Urinary bladder (tissue), 4 donors: ENCODE data around the gene EAPP. TPM values are rescaled to one million over a fixed set of nuclear protein-coding genes. Genes with fewer than 3 reads are reported as not detected.
"Not testable (repeated sequence)": the region's sequence is repeated elsewhere in the genome, so short reads cannot be mapped to it uniquely, and the experiment has no call there.

Source experiments
- DNase-seq: peaks from one replicate; pipeline ENCODE4 v3.0.0-alpha.2; 2015; ENCODE audit errors: extremely low spot score
- H3K27ac ChIP-seq: one replicate; pipeline ENCODE4 v1.5.1; 2013; ENCODE audit warnings: low read depth, mild to moderate bottlenecking, moderate library complexity
- H3K36me3 ChIP-seq: one replicate; pipeline ENCODE4 v1.6.1; 2013; ENCODE audit warnings: mild to moderate bottlenecking, moderate library complexity; ENCODE audit not compliant: insufficient read depth
- H3K4me1 ChIP-seq: one replicate; pipeline ENCODE4 v1.6.1; 2013; ENCODE audit warnings: mild to moderate bottlenecking, moderate library complexity; ENCODE audit not compliant: insufficient read depth
- H3K4me3 ChIP-seq: one replicate; pipeline ENCODE4 v1.5.1; 2013; ENCODE audit warnings: low read depth, low read length
- WGBS: extraction: QIAGEN DNeasy Blood & Tissue Kit; methylation state at CpG from one replicate; pipeline ENCODE4 v1.1.7; 2013; 5-methylcytosine and 5-hydroxymethylcytosine counted together
- polyA plus RNA-seq: library from polyadenylated mRNA; stranded (reverse); fragments of 200-250 nt; gene quantifications from one replicate; pipeline ENCODE4 v1.2.3, GENCODE V29; 2013
- total RNA-seq: library from RNA; depleted of rRNA; stranded (reverse); fragments of >200 nt; gene quantifications from one replicate; pipeline ENCODE4 v1.2.3, GENCODE V29; 2014
- donor health status: healthy with polysubstance abuse.
- donor health status: healthy.

The EAPP gene
- total and polyA plus RNA-seq, 2 donors: 44.9 to 61.5 TPM

- H3K36me3 ChIP-seq: peaks cover 15% of the 10 kb centered on the region
- DNase-seq, H3K4me1 ChIP-seq, H3K4me3 ChIP-seq, H3K27ac ChIP-seq: not testable (repeated sequence)
- WGBS: 95% methylated on average over 7 of the region's 7 CpGs
Measured at GRCh38 chr14:34520304-34520970, 19.1 kb downstream of the EAPP start.

DNA sequence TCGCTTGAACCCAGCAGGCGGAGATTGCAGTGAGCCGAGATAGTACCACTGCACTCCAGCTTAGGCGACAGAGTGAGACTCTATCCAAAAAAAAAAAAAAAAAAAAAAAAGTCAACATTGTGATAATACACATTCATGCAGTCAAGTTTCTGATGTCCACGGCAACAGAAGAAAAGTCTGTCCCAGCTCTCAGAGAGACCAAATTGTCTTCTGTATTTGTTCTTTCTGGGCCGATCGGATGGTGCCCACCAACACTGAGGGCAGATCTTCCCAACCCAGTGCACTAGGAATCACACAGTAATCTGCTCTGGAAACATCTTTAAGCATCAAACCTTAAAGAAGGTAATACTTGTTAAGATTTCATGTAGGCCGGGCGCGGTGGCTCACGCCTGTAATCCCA is 31.6 kb downstream of the EAPP start:
- no peaks in the 10 kb centered on the region for H3K4me1 ChIP-seq
- H3K27ac ChIP-seq: no peak overlapping the region
- WGBS: 96% methylated on average over 11 of the region's 11 CpGs
- H3K36me3 ChIP-seq: peaks cover 2% of the 10 kb centered on the region
- H3K4me3 ChIP-seq: no peak overlapping the region
- DNase-seq: no peak

DNA sequence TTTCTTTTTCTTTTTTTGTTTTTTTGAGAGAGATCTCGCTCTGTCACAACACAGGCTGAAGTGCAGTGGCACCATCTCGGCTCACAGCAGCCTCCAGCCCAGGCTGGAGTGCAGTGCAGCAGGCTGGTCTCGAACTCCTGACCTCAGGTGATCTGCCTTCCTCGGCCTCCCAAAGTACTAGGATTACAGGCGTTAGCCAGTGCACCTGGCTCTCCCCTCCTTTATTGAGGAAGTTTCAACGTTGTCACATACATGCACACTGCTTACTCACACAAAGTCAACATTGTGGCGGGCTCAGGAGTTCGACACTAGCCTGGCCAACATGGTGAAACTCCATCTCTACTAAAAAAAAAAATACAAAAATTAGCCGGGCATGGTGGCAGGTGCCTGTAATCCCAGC is 32.0 kb downstream of the EAPP start:
- Histone ChIP-seq H3K4me1 (no peaks in the 10 kb centered on the region), H3K27ac (no peak overlapping the region), H3K4me3 (no peak overlapping the region), H3K36me3 (no peaks in the 10 kb centered on the region)
- DNase-seq: no peak
- 88% methylated on average over 9 of the region's 9 CpGs for WGBS

GRCh38 chr14:34505124-34505491 is 34.4 kb downstream of the EAPP start:
- H3K4me1 ChIP-seq, DNase-seq, H3K27ac ChIP-seq, H3K4me3 ChIP-seq, H3K36me3 ChIP-seq: not testable (repeated sequence)
- WGBS: 90% methylated on average over 5 of the region's 5 CpGs

- DNase-seq, H3K27ac ChIP-seq, H3K4me3 ChIP-seq, H3K4me1 ChIP-seq, H3K36me3 ChIP-seq: not testable (repeated sequence)
- 91% methylated on average over 9 of the region's 9 CpGs for WGBS
Measured at GRCh38 chr14:34504027-34504426, 35.5 kb downstream of the EAPP start.

- no peaks in the 10 kb centered on the region for H3K36me3 ChIP-seq
- WGBS: 43% methylated on average over 2 of the region's 2 CpGs
- no peaks in the 10 kb centered on the region for H3K4me1 ChIP-seq
- H3K4me3 ChIP-seq: no peak overlapping the region
- no peak overlapping the region for H3K27ac ChIP-seq
- no peak for DNase-seq
Measured at GRCh38 chr14:34502545-34503225, 36.8 kb downstream of the EAPP start.

DNA sequence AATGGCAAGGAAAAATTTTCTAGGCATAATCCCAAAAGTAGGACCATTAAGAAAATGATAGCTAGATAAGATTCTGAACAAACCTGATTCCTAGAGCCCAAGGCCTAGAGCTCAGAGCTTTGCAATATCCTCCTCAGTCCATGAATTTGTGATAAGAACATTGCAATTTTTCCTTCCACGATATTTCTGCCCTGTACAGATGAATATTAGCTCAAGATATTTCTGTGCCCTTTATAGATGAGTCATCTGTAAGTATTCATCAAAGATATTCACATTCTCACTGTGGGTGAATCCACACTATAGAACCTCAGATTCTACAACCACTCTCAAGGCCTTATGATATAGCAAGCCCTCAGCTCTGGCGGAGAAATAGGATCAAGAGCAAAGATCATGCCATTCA is 37.5 kb downstream of the EAPP start:
- 80% methylated on average over 2 of the region's 2 CpGs for WGBS
- Histone ChIP-seq H3K4me3 (no peak overlapping the region), H3K27ac (no peak overlapping the region), H3K36me3 (no peaks in the 10 kb centered on the region), H3K4me1 (no peaks in the 10 kb centered on the region)
- no peak for DNase-seq

GRCh38 chr14:34501004-34501580 is 38.4 kb downstream of the EAPP start:
- Histone ChIP-seq H3K4me3 (no peak overlapping the region), H3K36me3 (no peaks in the 10 kb centered on the region), H3K27ac (no peak overlapping the region), H3K4me1 (no peaks in the 10 kb centered on the region)
- DNase-seq: no peak
- WGBS: 95% methylated on average over 5 of the region's 5 CpGs

- no peak for DNase-seq
- Histone ChIP-seq H3K27ac (no peak overlapping the region), H3K4me3 (no peak overlapping the region), H3K36me3 (no peaks in the 10 kb centered on the region), H3K4me1 (no peaks in the 10 kb centered on the region)
- WGBS: 90% methylated on average over 6 of the region's 6 CpGs
Measured at GRCh38 chr14:34498684-34499412, 40.7 kb downstream of the EAPP start.

DNA sequence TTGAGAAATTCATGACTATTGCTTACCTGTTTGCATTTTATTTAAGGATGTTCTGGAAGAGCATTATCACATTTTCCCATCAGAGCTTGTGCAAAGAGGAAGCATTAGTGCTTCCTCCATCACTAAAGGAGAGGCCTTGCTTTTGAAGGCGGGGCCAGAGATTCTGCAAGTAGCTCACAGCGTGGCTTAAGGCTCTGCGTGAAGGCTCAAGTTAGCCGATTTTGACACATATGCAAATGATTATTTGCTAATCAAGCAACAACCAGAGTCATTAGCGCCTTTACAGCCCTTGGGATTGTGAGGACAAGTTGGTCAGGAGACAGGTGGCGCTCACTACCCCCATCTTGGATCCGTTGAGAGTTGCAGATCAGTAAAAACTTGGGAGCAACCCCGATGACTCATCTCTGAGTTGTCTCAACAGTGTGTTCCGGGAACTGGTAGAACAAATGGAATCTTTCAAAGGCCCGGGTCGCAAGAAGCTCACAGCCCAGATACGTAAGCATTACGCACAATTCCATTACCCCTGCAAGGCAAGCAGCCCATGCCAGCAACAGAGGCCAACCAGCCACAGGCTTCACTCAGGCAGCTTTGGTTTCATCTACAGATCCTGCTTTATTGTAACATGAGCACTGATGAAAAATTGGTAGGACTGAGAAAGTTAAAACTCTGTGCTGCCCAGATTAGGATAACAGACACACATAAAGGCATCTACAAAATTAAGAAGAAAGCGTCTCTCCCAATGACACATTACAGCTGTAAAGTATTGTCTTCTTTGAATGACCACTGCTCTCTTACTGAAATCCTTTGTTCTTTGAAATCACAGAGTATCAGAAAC is 42.6 kb downstream of the EAPP start:
- peak; percentile 83 for DNase-seq
- Histone ChIP-seq H3K27ac (peak overlapping the region; percentile 66), H3K4me3 (no peak overlapping the region), H3K4me1 (no peaks in the 10 kb centered on the region), H3K36me3 (no peaks in the 10 kb centered on the region)
- 21% methylated on average over 14 of the region's 14 CpGs for WGBS

DNA sequence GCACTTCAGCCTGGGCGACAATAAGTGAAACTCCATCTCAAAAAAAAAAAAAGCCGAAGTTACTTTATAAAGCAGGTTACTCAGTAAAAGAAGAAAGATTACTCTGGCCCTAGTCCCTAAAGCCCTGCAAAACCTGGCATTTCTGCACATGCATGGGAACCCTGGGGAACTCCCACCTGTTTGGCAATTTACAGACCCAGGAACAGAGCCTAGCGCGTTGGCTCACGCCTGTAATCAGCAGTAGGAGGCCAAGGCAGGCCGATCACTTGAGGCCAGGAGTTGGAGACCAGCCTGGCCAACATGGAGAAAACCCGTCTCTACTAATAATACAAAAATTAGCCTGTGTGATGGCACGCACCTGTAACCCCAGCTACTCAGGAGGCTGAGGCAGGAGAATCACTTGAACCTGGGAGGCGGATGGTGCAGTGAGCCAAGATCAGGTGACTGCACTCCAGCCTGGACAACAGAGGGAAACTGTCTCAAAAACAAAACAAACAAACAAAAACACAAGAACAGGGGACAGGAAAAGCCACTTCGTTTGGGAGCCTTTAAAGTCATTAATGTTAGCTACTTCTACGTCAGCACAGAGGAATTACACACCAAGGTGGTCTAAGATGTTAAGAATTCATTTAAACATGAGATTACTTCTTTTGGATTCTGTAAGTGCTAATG is 43.4 kb downstream of the EAPP start:
- Histone ChIP-seq H3K36me3 (no peaks in the 10 kb centered on the region), H3K27ac (no peak overlapping the region), H3K4me1 (no peaks in the 10 kb centered on the region), H3K4me3 (no peak overlapping the region)
- no peak for DNase-seq
- WGBS: 89% methylated on average over 11 of the region's 11 CpGs

DNA sequence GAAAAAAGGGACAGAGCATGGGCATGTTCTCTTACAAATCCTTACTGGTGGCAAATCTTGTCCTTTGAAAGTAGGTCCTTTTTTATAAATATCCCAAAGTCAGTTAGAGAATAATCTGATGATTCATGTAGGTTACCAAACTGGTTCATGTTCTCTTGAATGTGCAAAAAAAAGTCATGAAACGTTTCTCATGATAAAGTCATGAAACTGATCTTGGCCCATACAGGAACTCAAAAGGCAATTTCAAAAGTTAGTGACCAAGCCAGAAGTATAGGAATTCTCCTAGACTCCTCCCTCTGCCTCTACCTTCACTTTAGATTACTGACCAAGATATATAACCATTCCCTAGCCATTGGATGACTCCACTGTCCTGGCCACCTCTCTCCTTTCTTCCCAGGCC is 50.2 kb downstream of the EAPP start:
- H3K4me3 ChIP-seq: no peak overlapping the region
- no peaks in the 10 kb centered on the region for H3K36me3 ChIP-seq
- no peak for DNase-seq
- H3K27ac ChIP-seq: no peak overlapping the region
- no peaks in the 10 kb centered on the region for H3K4me1 ChIP-seq
- 43% methylated on average over 1 of the region's 1 CpG for WGBS

DNA sequence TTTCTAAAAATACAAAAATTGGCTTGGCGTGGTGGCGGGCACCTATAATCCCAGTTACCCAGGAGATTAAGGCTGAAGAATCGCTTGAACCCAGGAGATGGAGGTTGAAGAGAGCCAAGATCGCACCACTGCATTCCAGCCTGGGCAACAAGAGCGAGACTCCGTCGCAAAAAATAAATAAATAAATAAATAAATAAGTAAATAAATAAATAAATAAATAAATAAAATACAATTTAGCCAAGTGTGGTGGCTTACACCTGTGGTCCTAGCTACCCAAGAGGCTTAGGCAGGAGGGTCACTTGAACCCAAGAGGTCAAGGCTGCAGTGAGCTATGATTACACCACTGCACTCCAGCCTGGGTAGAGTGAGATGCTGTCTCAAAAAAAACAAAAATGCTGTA is 51.0 kb downstream of the EAPP start:
- no peak overlapping the region for H3K4me3 ChIP-seq
- WGBS: over 99% methylated on average over 7 of the region's 7 CpGs
- H3K36me3 ChIP-seq: no peaks in the 10 kb centered on the region
- no peak overlapping the region for H3K27ac ChIP-seq
- no peak for DNase-seq
- no peaks in the 10 kb centered on the region for H3K4me1 ChIP-seq
